Measurements from ENCODE around the gene SLC9A4.

DNA sequence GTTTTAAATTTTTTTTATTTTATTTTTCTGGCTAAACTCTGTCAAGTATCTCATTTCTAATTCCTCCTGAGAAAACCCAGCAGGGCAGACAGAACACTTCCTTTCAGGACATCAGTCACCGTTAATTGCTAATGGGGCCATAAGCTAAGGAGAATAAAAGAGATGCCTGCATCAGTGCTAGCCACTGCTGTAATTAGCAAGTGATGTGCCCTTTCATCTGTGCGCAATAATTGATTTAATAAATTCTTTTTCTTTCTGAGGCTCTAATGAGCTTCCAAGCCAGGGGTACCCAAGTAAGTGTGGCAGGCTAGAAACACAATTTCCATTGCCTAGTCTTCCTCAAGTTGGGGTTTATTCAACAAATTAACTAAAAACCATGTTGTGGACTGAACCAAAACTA is 65.5 kb downstream of the SLC9A4 start:
- TF ChIP-seq EZH2 (IDR thresholded peaks at IDR 0.05; ENCODE audit: low read length, missing control alignments) = no peak
- TF ChIP-seq, protein P1, sequence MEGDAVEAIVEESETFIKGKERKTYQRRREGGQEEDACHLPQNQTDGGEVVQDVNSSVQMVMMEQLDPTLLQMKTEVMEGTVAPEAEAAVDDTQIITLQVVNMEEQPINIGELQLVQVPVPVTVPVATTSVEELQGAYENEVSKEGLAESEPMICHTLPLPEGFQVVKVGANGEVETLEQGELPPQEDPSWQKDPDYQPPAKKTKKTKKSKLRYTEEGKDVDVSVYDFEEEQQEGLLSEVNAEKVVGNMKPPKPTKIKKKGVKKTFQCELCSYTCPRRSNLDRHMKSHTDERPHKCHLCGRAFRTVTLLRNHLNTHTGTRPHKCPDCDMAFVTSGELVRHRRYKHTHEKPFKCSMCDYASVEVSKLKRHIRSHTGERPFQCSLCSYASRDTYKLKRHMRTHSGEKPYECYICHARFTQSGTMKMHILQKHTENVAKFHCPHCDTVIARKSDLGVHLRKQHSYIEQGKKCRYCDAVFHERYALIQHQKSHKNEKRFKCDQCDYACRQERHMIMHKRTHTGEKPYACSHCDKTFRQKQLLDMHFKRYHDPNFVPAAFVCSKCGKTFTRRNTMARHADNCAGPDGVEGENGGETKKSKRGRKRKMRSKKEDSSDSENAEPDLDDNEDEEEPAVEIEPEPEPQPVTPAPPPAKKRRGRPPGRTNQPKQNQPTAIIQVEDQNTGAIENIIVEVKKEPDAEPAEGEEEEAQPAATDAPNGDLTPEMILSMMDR (conservative IDR thresholded peaks at IDR 0.05 in 1 of 2, IDR thresholded peaks at IDR 0.05 in 1 of 2; ENCODE audit: low read depth in 1 of 2, low read length in 2 of 2) = no peak

All from fibroblast of lung (primary cell).